GM19099 (cell line): Measurements from ENCODE around the gene SMAD3.

ENCODE experiments used
- POLR2A ChIP-seq: IDR thresholded peaks from 3 replicates; pipeline ENCODE4 v1.6.1; 2011; ENCODE audit warnings: low read depth; ENCODE audit not compliant: insufficient read length; ENCODE audit errors: extremely low read depth

SMAD3 gene

GRCh38 chr15:67104510-67104909 lies 39.1 kb downstream of the SMAD3 start:
- TF ChIP-seq POLR2A = no peak

- TF ChIP-seq POLR2A = no peak
Observed at GRCh38 chr15:67105065-67105951, 39.9 kb downstream of the SMAD3 start.

- no peak for TF ChIP-seq POLR2A
Observed at GRCh38 chr15:67105991-67106763, 40.8 kb downstream of the SMAD3 start.

GRCh38 chr15:67106764-67107013 lies 41.3 kb downstream of the SMAD3 start:
- no peak for TF ChIP-seq POLR2A

GRCh38 chr15:67107014-67107812 lies 41.8 kb downstream of the SMAD3 start:
- no peak for TF ChIP-seq POLR2A

GRCh38 chr15:67108122-67108961 lies 42.9 kb downstream of the SMAD3 start:
- no peak for TF ChIP-seq POLR2A

GRCh38 chr15:67109141-67110034 lies 44.0 kb downstream of the SMAD3 start:
- no peak for TF ChIP-seq POLR2A

GRCh38 chr15:67110361-67110781 lies 45.0 kb downstream of the SMAD3 start:
- TF ChIP-seq POLR2A = no peak

GRCh38 chr15:67110958-67111864 lies 45.8 kb downstream of the SMAD3 start:
- TF ChIP-seq POLR2A = no peak

- TF ChIP-seq POLR2A = no peak
Observed at GRCh38 chr15:67114046-67114445, 48.6 kb downstream of the SMAD3 start.

GRCh38 chr15:67114846-67115585 lies 49.6 kb downstream of the SMAD3 start:
- no peak for TF ChIP-seq POLR2A

- no peak for TF ChIP-seq POLR2A
Observed at GRCh38 chr15:67115586-67115969, 50.2 kb downstream of the SMAD3 start.
